Medulla oblongata (tissue), 1 donor: ENCODE data around the gene MEOX1.
"Not testable (repeated sequence)": the region's sequence is repeated elsewhere in the genome, so short reads cannot be mapped to it uniquely, and the experiment has no call there.

Source experiments
- DNase-seq: peaks from one replicate; pipeline ENCODE4 v3.0.0-alpha.2; 2015; ENCODE audit errors: extremely low spot score

The MEOX1 gene

DNA sequence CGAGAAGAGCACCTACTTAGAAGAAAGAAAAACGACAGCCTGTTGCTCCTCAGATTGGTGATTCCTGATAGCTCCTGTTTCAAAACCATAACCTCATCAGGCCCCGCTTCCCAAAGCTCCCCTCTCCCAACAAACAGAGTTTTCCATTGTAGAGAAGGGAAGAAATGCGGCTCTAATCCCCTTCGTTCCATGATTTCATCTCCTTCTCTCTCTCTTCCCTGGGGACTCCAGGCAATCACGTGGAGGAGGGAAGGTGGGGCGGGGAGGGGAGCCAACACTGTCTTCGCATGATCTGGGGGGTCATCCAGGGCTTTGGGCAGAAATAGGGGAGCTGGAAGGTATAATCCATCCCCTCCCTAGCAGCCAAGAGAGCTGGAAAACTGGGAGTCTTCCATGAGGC lies 43.4 kb downstream of the MEOX1 start:
- DNase-seq = no peak

DNA sequence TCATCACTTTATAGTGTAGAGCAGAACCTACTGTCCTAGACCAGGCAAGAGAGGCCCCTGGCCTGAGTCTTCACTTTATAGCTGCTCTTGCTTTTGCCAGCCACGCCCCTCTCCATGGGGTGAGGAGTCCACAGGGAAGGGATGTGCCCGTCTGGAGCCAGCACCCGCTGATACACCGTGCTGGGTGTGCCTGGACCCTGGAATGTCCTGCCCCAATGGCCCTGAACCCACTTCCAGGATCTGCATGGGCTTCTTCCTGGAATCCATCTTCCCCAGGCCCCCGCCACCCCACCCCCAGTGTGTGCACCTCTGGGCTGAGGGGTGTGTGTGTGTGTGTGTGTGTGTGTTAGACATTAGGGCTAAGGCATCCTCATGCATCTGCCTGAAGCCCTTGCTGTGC lies 44.9 kb downstream of the MEOX1 start:
- no peak for DNase-seq

GRCh38 chr17:43616421-43616820 lies 45.3 kb downstream of the MEOX1 start:
- no peak for DNase-seq

DNA sequence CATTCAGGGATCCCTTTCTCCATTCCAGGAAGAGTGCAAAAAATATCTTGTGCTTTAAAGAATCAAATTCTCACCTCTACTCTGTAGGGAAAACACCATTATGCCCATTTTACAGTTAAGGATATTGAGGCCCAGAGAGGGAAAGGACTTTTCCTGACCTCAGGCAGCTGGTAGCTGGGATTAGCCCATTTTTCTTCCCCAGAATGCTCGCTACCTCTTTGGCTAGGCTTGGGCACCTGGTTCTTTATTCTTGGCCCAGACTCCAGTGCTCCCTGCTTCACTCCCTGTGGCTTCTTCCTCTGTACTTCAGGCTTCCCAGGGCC lies 45.7 kb downstream of the MEOX1 start:
- DNase-seq = no peak

- no peak for DNase-seq
Observed at GRCh38 chr17:43615330-43616028, 46.2 kb downstream of the MEOX1 start.

DNA sequence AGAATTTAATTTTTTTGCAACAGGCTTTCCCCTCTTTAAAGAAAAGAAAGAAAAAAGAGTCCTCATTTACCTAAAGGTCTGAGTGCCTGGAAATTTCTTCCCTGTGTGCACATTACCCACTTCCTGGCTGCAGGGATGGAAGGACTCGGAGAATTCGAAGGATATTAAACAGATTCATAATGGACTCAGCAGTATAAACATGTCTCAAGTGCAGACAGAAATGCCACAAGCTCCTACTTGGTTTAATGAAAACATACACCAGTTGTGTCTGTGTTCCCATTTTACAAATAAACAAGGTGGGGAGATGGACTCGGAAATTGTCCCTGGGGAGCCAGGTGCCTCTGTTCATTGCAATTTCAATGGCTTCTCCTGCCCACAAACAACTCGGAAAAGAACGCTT lies 47.2 kb downstream of the MEOX1 start:
- no peak for DNase-seq

DNA sequence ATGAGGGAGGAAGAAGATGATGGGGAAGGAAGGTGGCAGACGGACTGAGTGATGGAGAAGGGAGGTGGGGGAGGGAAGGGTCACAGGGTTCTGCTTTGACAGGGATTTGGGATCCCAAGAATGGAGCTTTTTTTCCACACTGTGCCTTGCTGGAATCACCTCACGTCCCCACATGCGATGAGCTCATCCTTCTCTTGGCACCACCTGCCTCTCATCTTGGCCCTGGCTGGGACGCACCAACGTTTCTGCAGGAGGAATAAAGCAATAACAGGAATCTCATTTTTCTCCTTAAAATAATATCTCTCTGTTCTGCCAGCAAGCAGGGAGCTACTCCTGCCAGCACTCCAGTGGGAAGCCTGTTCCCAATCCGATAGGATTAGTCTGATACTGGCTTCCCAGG lies 47.8 kb downstream of the MEOX1 start:
- no peak for DNase-seq

GRCh38 chr17:43612515-43612914 lies 49.2 kb downstream of the MEOX1 start:
- DNase-seq = no peak

DNA sequence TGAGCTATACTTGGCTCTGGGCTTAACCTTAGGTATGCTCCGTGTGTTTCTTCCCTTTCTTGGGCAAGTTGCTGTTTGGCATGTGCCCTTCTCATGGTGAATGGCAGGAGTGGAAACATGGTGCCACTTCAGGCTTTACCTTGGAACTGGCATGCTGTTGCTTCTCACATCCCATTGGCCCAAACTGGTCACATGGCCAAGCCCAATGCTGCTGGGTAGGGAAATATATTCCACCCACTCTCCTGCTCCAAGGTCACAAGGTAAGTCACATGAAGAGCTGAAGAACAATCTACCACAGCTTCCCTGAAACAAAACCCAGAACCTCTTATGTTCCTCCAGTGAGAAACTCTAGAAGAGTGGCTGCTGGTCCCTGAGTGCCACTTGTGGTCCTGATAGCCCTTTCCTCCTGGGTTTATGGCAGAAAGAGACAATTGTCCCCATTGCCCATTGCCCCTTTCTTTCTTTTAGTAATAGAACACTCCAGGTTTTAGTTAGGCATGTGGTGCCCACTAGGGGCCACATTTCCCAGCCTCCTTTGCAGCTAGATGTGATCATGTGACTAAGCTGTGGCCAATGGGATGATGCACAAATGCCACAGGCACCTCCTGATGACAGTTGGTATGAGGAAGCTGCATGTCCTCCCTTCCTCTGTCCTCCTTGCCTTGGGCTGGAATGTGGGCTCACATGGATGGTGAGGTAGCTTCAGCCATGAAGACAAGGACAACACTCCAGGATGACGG lies 50.3 kb downstream of the MEOX1 start:
- DNase-seq = no peak

DNA sequence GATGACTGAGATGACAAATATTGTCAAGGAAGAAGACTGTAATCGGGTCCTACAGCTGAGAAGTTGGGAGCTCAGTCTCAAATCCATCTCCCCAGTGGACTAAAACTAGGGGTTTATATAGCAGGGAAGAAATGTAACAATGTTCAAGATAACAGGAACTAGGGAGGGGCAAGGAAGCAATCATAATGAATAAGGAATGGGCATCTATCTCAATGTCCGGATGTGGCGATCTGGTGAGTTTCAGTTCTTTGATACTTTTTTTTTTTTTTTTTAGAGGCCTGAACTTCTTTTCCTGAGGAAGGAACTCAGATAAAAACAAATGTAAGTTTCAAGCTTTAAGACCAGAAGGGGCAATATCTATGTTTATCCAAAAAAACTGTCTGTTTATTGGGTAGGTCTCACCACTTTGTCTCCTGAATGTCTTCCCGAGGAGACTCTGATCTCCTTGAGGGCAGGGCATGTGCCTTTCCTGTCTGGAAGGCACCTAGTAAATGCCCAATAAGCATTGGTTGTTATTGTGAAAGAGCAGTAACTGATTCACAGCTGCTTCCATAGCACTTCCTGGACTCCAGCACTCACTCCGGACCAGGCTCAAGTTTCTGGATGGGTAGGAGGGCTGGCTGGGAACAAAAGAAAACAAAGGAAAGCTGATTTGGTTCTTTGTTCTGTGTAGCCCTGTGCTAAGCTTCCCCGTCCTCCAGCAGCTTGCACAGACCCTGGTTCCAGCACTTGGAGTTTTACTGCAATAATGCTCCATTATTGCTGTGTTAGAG lies 51.9 kb downstream of the MEOX1 start:
- no peak for DNase-seq

DNA sequence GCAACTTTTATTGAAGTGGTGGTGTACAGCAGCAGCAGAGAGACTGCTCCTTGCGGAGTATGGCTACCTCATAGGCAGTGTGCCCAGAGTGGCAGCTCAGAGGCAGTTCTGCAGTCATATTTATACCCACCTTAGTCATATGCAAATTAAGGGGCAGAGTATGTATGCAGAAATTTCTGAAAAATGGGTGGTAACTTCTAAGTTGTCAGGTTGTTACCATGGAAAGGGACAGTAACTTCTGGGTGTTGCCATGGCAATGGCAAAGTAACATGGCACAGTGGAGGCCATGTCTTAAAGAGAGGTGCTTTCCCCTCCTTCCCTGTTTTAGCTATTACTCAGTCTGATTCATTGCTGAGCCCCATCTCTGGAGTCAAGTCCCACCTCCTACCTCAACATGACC lies 53.4 kb downstream of the MEOX1 start:
- DNase-seq = no peak

GRCh38 chr17:43604549-43604948 lies 57.2 kb downstream of the MEOX1 start:
- no peak for DNase-seq

DNA sequence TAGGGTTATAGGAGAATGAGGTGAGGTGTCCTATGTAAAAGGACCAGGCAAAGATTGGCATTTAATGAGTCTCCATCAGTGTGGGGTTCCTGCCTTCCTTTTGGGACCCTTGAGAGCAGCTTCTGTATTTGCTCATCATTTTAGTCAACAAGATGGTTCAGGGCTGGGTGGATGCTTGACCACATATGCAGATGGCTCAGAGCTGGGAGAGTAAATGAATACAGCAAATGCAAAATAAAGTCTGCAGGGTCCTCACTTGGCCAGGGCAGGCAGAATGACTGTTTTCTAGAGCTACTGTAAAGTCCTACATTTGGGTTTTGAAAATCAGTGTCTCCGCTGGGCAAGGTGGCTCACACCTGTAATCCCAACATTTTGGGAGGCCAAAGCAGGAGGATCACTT lies 58.4 kb downstream of the MEOX1 start:
- DNase-seq = no peak

GRCh38 chr17:43602556-43602955 lies 59.2 kb downstream of the MEOX1 start:
- not testable (repeated sequence) for DNase-seq

- DNase-seq = peak; percentile 31
Observed at GRCh38 chr17:43601280-43602039, 60.3 kb downstream of the MEOX1 start.

DNA sequence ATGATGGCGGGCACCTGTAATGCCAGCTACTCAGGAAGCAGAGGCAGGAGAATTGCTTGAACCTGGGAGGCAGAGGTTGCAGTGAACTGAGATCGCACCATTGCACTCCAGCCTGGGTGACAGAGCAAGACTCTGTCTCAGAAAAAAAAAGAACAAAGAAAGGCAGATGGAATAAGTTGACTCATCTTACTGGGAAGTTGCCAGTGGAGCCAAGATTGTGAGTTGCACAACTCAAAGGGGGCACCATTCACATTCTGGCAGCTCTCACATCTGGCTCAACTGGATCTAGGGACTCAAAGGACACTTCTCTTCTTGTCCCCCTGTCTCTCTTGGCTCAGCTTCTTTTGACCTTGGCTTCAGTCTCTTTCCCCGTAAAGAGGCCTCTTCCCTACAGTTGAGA lies 61.9 kb downstream of the MEOX1 start:
- no peak for DNase-seq

DNA sequence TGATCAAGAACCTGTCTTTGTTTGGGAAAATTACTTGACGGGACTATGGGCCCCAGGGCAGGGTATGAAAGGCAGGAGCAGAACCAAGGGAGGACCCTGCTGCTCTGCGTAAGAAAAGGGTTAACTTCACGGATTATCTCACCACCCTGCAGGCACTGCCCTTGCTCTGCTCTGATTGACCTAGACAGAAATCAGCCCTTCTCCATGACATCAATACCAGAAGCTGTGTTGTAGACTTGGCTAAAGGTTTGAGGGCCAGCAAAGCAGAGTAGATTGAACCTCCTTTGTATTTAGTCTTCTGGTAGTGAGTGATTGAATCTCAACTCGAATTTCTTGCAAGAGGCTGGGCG lies 62.7 kb downstream of the MEOX1 start:
- no peak for DNase-seq

GRCh38 chr17:43598357-43599045 lies 63.2 kb downstream of the MEOX1 start:
- DNase-seq = no peak

- no peak for DNase-seq
Observed at GRCh38 chr17:43597624-43598356, 63.9 kb downstream of the MEOX1 start.

DNA sequence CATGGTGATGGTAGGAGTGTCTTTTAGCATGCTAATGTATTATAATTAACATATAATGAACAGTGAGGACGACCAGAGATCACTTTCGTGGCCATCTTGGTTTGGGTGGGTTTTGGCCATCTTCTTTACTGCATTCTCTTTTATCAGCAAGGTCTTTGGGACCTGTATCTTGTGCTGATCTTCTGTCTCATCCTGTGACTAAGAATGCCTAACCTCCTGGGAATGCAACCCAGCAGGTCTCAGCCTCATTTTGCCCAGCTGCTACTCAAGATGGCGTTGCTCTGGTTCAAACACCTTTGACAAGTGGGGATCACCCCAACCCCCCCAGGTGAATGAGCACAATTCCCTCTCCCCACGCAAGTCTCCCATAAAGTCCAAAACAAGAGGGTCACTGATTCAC lies 66.3 kb downstream of the MEOX1 start:
- no peak for DNase-seq
